Ishikawa (cell line): ENCODE results near the gene SGMS1.
A peak's percentile ranks its signal among the peaks of the same experiment; 100 is the strongest.

Experiments
- CEBPB ChIP-seq: IDR thresholded peaks from 2 replicates; pipeline ENCODE4 v1.6.1; 2012
- CREB1 ChIP-seq: IDR thresholded peaks from 2 replicates; pipeline ENCODE4 v1.6.1; 2012; ENCODE audit warnings: low read depth
- EGR1 ChIP-seq: IDR thresholded peaks from 2 replicates; pipeline ENCODE4 v1.6.1; 2012
- EP300 ChIP-seq: IDR thresholded peaks from 2 replicates; pipeline ENCODE4 v1.6.1; 2012; ENCODE audit warnings: borderline replicate concordance
- FOXM1 ChIP-seq: IDR thresholded peaks from 2 replicates; pipeline ENCODE4 v1.6.1; 2012; ENCODE audit warnings: low read depth, borderline replicate concordance
- NFIC ChIP-seq: IDR thresholded peaks from 2 replicates; pipeline ENCODE4 v1.6.1; 2012
- RAD21 ChIP-seq: IDR thresholded peaks from 2 replicates; pipeline ENCODE4 v1.6.1; 2012; ENCODE audit warnings: low read depth
- TAF1 ChIP-seq: IDR thresholded peaks from 2 replicates; pipeline ENCODE4 v1.6.1; 2012; ENCODE audit warnings: low read depth, mild to moderate bottlenecking
- TCF12 ChIP-seq: IDR thresholded peaks from 2 replicates; pipeline ENCODE4 v1.6.1; 2012; ENCODE audit warnings: low read depth
- TEAD4 ChIP-seq: IDR thresholded peaks from 2 replicates; pipeline ENCODE4 v1.6.1; 2012
- YY1 ChIP-seq: IDR thresholded peaks from 2 replicates; pipeline ENCODE4 v1.6.1; 2012; ENCODE audit warnings: low read depth
- ZBTB7A ChIP-seq: IDR thresholded peaks from 2 replicates; pipeline ENCODE4 v1.6.1; 2012; ENCODE audit warnings: low read depth
- TF ChIP-seq, protein P1 (sequence below): IDR thresholded peaks from 2 replicates; pipeline ENCODE4 v1.6.1; 2012
- TF ChIP-seq, protein P2 (sequence below): IDR thresholded peaks from 2 replicates; pipeline ENCODE4 v1.6.1; 2012; ENCODE audit warnings: low read depth, mild to moderate bottlenecking
- TF ChIP-seq, protein P3 (sequence below): IDR thresholded peaks from 2 replicates; pipeline ENCODE4 v1.6.1; 2012

SGMS1 gene

DNA sequence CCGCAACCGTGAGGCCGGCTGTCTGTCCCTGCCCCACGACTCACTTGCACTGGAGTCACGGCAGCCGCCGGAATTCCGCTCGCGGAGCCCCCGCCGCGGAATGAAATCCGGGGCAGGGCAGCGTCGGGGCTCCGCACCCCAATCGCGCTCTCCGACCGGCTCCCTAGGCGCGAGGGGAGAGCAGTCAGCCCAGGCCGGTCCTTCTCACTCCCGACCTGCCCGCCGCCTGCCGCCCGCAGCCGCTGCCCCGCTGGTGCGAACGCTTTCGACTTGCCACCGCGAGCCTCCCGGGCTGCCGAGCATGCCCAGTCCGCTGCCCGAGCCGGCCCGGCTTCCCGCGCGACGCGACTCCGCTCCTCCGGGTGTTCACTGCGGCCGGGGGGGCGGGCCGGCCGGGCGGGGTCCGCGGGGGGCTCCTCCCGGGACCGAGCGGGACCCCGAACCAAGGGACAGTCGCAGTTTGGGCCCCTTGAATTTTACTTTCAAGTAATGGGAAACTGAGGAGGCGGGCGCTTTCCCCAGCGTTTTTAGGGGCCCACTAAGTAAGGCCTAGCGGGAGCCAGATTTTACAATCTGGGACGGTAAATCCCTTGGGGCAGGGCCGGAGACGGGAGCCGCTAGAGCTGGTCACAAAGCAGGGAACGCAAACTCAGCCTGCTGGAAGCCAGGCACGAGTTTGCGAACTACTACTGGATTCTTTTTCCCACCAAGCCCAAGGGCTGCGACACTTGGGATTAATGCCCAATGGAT lies at the start of gene SGMS1:
SGMS1 (minus strand) TSS at position 294 of the 750 bp plus-strand sequence. CDS start 279,842 bp downstream, outside the sequence.
- no peak for TF ChIP-seq FOXM1
- TF ChIP-seq, protein P1, sequence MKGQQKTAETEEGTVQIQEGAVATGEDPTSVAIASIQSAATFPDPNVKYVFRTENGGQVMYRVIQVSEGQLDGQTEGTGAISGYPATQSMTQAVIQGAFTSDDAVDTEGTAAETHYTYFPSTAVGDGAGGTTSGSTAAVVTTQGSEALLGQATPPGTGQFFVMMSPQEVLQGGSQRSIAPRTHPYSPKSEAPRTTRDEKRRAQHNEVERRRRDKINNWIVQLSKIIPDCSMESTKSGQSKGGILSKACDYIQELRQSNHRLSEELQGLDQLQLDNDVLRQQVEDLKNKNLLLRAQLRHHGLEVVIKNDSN = peak; percentile 37; the same call in 1 of the 2 replicates
- TF ChIP-seq TAF1 = peak; percentile 39; the same call in 1 of the 2 replicates

DNA sequence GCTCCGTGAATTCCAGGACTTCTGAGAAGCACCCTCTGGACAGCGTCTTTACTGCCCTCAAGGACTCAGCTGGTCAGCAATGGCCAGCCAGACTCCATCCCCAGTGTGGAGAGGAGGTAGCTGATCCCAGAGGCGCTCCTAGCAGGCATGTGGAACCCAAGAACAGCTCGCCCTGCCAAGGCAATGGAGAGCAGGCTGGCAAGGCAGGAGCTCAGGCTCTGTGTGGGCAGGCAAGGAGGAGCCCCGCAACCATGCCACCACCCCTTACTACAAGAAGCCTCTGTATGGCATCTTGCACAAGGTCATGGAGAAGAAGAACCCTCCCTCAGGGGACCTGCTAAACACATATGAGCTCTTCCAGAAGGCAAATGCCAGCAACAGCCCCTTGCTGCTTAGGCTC lies 34.4 kb upstream of the SGMS1 start:
- TF ChIP-seq YY1 = no peak
- no peak for TF ChIP-seq RAD21
- no peak for TF ChIP-seq FOXM1
- no peak for TF ChIP-seq TEAD4
- no peak for TF ChIP-seq CREB1
- no peak for TF ChIP-seq EP300
- TF ChIP-seq CEBPB = no peak
- no peak for TF ChIP-seq ZBTB7A
- TF ChIP-seq TAF1 = no peak
- TF ChIP-seq EGR1 = no peak
- TF ChIP-seq, protein P2, sequence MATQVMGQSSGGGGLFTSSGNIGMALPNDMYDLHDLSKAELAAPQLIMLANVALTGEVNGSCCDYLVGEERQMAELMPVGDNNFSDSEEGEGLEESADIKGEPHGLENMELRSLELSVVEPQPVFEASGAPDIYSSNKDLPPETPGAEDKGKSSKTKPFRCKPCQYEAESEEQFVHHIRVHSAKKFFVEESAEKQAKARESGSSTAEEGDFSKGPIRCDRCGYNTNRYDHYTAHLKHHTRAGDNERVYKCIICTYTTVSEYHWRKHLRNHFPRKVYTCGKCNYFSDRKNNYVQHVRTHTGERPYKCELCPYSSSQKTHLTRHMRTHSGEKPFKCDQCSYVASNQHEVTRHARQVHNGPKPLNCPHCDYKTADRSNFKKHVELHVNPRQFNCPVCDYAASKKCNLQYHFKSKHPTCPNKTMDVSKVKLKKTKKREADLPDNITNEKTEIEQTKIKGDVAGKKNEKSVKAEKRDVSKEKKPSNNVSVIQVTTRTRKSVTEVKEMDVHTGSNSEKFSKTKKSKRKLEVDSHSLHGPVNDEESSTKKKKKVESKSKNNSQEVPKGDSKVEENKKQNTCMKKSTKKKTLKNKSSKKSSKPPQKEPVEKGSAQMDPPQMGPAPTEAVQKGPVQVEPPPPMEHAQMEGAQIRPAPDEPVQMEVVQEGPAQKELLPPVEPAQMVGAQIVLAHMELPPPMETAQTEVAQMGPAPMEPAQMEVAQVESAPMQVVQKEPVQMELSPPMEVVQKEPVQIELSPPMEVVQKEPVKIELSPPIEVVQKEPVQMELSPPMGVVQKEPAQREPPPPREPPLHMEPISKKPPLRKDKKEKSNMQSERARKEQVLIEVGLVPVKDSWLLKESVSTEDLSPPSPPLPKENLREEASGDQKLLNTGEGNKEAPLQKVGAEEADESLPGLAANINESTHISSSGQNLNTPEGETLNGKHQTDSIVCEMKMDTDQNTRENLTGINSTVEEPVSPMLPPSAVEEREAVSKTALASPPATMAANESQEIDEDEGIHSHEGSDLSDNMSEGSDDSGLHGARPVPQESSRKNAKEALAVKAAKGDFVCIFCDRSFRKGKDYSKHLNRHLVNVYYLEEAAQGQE = no peak
- TF ChIP-seq, protein P1 = no peak
- TF ChIP-seq TCF12 = no peak
- TF ChIP-seq NFIC = no peak
- TF ChIP-seq, protein P3, sequence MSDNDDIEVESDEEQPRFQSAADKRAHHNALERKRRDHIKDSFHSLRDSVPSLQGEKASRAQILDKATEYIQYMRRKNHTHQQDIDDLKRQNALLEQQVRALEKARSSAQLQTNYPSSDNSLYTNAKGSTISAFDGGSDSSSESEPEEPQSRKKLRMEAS = no peak

DNA sequence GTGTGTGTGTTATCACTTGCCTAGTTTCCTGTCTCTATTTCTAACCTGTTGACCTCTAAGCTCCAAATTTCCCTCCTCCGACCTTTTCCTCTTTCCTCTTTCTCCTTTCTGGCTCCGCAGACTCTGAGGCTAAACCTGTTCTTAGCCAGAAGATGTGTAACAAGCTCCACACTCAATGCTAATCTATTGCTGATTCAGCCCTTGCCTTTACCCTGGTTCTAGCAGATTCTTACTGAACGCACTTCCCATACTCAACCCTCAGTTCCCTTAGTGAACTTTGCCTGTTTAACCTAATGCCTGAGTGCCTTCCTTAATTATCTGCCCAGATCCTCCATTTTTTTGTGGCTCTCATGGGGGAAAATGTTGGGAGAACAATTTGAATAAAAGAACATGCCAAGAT lies 30.0 kb upstream of the SGMS1 start:
- TF ChIP-seq, protein P1 = no peak
- TF ChIP-seq FOXM1 = no peak
- no peak for TF ChIP-seq RAD21
- no peak for TF ChIP-seq NFIC
- no peak for TF ChIP-seq EGR1
- no peak for TF ChIP-seq TEAD4
- TF ChIP-seq YY1 = no peak
- TF ChIP-seq EP300 = no peak
- TF ChIP-seq, protein P2 = no peak
- TF ChIP-seq TAF1 = no peak
- no peak for TF ChIP-seq ZBTB7A
- TF ChIP-seq, protein P3 = no peak
- TF ChIP-seq CREB1 = no peak
- no peak for TF ChIP-seq TCF12
- no peak for TF ChIP-seq CEBPB

DNA sequence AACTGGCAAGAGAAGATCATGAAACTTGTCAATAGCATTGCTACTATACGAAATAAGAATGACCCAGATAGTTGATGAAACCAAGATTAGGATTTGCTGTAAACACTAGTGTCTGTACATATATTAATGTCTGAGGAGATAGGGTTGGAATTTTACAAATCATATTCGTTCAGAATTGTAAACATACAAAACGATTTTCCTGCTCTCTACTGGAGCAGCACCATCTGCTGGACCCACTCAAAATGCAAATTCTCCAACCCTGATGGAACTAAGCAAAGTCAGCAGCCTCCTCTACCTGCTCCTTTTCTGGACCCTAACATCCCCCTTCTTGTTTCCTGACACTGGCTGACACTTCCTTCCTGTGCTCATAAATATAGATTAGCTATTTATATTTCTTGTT lies 29.4 kb upstream of the SGMS1 start:
- TF ChIP-seq TEAD4 (no peak), TAF1 (no peak), FOXM1 (no peak), TCF12 (no peak), RAD21 (peak; percentile 43), CREB1 (no peak), CEBPB (no peak), EGR1 (no peak)
- TF ChIP-seq, protein P1 = no peak

DNA sequence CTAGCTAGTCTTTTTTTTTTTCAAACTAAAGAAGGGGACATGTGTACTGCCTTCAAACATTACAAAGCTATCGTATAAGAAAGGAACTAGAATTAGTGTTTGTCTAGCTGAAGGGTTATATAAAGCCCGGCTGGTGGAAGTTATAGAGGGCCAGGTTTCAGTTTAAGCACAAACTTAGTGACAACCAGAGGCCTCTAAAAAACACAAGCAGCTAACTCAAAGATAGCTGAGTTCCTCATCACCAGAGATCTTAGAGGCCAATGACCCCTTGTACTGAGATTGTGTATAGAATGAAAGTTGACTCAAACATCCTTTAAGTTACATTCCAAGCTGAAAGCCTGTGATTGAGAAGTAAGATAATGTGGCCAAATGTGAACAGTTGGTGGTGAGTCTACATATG lies 28.1 kb upstream of the SGMS1 start:
- TF ChIP-seq, protein P2 = no peak
- TF ChIP-seq CREB1 = no peak
- no peak for TF ChIP-seq TAF1
- TF ChIP-seq YY1 = no peak
- TF ChIP-seq, protein P1 = no peak
- TF ChIP-seq EP300 = no peak
- TF ChIP-seq, protein P3 = no peak
- no peak for TF ChIP-seq FOXM1
- no peak for TF ChIP-seq TEAD4
- TF ChIP-seq TCF12 = no peak
- no peak for TF ChIP-seq CEBPB
- TF ChIP-seq RAD21 = no peak
- TF ChIP-seq NFIC = no peak
- TF ChIP-seq EGR1 = no peak
